CD4-positive, alpha-beta T cell treated with Interleukin-12 subunit alpha and Interleukin-12 subunit beta, for 1 hour (primary cell): ENCODE results near the gene DLX1.
A peak's percentile ranks its signal among the peaks of the same experiment; 100 is the strongest.
"Not testable (repeated sequence)": the region's sequence is repeated elsewhere in the genome, so short reads cannot be mapped to it uniquely, and the experiment has no call there.

Experiments used
- DNase-seq: peaks from one replicate; pipeline ENCODE4 v3.0.0-alpha.2; 2020

The DLX1 gene

DNA sequence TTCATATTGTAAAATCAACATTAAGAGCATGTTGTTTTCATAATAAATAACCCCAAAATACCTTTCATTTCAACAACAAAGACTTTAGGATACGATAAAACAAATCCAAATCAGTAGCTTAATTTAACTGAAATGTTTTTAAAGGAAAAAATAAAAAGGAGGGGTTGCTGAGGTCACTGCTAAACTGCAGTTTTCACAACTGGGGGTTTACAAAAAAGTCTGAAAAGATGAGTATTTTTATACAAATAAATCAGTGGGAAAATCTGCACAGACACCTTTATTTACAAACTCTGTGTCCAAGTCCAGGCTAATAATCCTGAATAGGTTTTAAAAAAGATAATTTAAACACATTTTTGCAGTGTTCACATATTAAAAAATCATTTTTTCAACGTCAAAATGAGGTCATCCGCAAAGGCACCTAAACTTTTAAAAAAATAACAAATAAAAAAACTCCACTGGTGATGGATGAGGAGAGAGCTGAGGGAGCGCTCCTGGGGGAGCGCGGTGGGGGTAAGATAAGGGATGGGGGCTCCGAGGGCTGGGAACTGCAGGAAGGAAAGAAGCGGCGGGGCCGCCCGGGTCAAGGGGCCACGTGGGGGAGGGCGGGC, 14.3 kb downstream of the DLX1 start:
- DNase-seq, result no peak

DNA sequence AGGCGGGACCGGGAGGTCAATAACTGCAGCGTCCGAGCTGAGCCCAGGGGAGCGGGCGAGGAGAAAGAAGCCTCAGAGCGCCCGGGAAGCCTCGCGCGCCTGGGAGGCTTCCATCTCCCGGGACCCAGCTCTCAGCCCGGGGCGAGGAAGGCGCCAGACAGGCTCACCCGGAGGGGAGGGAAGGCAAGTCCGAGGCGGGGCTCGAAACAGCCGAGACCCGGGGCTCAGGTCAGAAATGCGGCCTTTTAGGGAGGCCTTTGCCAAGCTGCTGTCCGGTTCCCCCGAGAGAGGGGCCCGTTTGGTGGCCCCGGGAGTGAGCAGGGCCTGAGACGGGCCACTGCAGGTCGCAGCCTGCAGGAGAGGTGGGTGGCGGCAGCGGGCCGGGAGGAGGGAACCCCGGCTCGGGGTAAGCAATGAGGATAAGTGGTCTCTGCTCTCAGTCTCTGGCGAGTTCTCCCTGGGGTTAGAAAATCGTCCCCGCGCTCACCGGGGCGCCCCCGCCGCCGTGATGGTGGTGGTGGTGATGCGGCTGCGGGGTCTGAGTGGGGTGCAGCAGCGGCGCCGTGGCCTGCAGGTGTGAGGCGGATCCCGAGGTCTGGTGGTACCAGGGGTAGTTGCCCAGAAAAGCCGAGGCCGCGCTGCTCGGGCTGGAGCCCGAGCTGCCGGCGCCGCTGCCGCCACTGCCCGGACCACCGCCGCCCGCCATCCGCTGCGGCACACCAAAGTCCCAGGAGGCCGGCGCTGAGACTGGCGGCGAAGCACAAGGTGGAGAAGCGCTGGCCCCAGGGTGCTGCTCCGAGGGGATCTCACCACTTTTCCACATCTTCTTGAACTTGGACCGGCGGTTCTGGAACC, 15.0 kb downstream of the DLX1 start:
- DNase-seq, result no peak

DNA sequence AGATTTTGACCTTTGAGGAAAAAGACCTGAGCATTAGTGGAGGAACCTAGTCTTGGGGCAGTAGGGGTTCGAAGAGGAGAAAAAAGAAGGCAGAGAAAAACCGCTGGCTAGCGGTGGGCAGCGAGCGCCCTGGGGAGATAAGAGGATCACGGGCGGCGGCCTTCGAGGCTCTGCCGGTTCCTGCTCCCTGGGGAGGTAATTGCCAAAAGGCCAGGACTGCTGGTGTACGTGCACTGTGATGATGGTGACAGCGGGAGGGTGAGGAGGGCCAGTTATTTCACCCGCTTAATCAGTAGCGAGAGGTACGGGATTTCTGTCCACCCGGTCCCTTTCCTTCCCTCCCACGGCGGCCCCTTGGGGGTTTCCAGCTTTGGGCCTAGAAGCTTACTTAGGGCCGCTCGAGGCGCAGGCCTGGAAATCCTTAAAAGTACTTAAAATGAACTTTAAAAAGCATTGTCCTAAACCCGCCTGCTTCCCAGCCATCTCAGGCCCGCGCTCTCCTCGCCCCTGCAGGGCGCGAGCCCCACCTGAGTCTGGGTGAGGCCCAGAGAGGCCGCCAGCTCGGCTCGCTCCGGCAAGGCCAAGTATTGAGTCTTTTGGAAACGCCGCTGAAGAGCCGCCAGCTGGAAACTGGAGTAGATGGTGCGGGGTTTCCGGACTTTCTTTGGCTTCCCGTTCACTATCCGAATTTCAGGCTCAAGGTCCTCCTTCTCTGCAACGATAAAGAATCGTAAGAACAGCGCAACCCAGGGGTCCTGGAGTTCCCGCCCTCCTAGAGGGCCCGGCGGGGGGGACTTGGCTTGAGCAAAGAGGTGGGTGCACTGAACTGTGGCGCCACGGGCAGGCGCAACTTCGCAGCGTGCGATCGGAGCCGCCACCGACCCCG, 15.9 kb downstream of the DLX1 start:
- DNase-seq, result no peak

DNA sequence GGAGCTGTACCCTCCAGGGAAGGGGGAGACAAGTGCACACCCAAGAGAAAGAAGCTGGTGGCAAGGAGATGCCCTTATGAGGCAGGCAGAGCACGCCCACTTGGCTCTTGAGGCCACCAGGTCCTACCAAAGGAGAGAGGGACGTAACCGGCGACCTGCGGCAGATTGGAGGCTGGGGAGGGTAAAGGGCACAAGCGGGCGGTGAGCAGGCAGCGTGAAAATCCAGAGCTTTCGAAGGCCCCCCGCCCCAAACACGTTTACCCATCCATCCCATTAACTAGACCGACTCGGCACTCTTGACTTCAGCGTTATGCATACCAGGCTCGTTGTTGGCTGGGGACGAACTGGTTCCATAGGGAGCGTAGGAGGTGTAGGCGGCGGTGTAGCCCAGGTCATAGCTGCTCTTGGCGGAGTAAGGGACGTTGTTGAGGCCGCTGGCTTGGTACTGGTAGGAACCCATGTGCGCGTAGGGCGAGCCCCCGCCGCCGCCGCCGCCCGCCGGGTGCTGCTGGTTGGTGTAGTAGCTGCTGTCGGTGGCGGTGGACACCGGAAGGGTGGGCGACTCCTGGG, 16.6 kb downstream of the DLX1 start:
- DNase-seq, result peak; percentile 45

DNA sequence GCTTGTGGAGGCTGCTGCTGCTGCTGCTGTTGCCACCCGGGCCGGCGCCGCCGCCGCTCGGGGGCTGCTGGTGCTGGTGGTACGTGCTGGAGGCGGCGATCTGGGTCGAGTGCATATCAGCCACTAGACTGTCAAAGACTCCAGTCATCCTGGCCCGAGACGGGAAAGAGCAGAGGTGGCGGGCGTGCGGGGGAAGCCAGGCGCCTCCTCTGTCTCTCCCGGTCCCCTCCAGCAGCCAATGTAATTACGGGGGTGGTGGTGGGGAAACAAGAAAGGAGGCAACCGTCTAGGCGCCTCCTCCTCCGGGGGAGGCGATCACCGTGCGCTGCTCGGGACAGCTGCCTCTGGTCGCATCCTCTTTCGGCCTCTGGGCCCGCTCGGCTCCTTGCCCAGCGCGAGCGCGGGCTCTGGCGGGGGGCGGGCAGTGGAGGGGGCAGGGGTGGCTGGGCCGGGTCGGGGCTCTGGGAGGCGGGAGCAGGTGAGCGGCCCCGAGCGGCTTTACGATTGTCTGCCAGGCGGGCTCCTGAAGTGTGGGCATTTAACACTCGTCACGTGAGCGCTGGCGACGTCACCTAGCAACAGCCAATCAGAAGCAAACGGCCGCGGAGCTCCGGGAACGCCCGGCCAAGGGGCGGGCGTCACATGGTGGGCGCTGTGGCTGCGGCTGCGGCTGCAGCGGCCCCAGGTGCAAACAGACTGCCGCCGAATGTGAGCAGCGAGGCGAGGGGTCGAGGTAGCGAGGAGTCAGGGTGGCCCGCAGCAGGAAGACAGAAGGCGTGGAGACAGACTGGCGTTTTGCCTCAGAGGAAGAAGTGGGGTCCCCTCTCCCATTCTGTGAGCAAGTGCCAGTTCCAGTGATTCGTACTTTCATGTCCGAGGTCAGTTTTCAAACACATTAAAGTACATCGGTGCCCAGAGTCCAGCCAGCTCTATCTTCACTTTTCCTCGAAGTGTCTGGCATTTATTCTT, 17.4 kb downstream of the DLX1 start, which contains the start of gene DLX2:
Gene DLX2, minus strand, starts transcription at position 510 of the 969 bp plus-strand sequence. Its CDS starts 362 bp downstream, at position 148.
- peak; percentile 81 for DNase-seq

DNA sequence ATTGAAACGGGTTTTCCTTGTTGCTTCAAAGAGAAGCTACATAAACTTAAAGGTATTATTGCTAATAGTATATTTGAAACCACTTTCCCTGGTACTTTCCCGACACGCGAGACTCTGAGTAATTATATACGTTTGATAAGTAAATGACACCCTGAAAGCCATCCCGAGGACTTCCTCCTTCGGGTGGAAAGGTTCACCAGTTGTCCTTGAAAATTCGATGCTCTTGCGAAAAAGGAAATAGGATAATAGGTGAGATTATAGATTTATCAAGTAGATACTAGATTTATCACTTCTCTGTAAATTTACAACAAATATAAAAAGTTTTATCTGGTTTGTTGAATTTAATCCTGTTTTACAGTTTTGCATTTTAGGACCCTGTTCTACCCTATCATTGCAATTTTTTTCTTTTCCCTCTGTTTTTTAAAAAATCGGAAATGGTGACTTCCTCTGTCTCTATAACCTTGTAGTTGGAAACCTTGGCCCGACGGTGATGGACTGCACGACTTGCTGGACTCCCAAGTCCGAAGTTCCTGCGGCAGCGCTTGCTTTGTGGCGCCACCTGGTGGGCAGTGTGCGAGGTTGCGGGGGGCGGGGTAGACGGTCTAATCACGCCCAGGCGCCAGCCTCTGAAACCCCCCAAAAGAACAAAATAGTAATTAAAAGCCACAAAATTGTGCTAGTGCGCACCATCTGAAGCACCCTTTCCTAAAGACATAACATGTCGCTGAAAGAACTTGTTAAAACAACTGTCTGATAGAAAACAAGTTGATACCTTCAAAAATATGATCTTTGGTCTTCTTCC, 18.4 kb downstream of the DLX1 start:
- DNase-seq, result peak; percentile 75

DNA sequence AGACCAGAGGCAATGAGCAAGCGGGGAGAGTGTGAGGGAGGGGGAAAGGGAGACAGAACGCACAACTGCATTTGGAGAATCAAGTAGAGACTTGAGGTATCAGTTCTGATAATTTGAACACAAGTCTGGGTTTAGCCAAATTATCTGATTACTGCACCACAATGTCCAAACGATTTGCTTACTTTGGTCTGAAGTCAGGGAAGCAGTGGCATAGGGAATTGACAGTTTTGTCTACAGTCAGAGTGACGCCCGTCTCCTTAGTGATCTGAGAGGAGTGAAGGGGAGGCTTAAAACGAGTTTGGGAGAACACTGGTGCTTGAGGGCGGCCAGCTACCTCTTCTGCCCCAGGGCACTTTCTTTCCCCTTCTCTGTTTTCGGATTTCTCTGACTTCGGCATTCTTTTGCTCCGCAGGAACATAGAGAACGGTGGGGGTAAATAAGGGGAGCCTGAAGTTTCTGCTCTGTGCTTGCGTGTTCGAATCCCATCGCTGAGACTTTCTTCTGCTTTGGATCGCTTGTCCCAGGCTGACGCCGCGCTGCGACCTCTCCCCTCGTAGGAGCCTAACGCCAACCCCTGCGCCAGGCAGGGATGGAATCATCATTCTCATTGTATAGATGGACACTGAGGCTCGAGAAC, 20.3 kb downstream of the DLX1 start:
- no peak for DNase-seq

DNA sequence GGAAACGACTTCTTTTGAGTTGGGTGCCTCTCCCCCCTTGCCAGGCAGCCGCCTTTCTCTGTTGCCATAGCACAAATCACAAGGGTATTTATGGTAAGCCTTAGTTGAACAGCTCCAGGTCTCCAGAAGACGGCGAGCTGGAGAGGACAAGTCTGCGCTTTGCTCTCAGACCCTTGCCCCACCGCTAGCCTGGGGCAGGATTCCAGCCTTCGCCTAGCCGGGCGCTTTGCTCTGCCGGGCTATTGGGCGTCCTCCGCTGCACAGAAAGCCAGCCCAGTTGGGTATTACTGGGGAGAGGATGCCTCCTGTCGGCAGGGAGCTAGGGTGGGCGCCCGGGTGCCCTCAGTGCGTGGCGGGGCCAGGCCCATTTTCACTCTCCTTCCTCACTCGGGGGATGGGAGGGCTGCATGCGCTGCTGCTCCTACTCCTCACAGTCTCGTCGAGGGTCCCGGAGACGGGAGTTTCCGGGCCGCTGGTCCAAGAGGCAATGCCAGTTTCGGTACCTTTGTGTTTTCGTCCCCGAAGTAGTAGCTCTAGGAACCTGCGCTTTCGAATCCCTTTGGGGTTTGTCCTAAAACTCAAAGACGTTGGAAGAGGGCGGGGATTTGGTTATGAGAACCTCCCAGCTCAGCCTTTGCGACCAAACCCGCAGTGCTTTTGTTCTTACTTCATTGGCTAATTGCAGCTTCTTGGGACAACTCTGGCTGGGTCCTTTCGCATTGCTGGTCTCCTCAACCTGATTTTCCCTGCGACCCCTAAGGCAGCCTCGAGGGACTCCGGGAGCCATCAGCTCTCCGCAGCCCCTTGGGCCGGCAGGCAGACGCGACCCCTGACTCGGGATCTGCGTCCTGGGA, 21.0 kb downstream of the DLX1 start:
- DNase-seq, result peak; percentile 56

DNA sequence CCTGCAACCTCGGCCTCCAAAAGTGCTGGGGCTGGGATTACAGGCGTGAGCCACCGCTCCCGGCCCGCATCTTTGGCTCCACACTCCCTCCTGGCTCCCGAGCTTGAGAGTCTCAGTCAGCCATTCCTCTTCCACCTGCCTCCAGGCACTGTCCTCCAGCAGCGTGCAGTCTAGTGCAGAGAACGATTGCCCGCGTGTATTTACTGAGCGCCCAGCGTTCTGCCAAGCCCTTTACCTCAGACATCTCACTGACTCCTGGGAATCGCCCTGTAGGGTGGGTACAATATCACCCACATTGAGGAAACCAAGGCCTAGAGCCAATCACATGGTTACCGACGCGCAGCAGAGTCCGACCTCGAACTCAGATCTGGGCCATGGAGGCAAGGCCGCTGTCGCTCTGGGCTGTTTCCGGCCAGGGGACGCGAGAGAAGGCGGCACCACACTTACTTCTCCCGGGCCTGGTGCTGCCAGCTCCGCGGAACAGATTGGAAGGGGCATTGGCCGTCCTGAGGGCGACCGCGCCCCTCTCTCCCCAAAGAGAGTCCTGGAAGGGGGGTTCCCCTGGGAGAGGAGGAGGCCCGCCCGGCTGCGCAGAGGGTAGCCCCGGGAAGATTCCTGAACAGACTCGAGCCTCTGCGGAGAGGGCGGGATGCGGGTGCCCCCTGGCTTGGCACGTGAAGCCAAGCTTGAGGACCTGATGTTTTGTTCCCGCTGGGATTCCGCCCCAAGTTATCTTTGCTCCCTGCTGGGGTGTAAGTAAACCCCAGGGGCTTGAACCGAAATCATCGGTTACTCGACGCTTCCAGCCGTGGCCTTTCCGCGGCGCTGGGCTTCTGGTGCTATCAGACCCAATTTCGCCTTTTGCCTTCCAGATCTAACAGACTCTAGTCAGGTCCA, 22.6 kb downstream of the DLX1 start:
- DNase-seq, result no peak

DNA sequence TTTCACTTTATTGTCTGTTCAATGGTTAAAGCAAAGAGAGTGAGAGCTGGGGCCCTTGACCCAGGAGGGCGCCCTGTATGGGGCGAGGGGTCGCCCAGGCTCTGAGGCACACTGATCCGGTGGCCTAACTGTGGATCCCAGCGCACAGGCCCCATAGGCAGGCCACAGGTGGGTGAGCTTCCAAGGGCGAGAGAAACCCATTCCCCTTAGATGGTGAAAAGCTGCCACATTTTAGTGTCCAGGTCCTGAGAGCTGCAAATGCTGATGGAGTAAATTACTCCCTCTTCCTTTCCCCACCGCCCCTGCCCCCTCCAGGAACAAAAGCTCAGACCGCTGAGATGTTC, 23.3 kb downstream of the DLX1 start:
- no peak for DNase-seq

DNA sequence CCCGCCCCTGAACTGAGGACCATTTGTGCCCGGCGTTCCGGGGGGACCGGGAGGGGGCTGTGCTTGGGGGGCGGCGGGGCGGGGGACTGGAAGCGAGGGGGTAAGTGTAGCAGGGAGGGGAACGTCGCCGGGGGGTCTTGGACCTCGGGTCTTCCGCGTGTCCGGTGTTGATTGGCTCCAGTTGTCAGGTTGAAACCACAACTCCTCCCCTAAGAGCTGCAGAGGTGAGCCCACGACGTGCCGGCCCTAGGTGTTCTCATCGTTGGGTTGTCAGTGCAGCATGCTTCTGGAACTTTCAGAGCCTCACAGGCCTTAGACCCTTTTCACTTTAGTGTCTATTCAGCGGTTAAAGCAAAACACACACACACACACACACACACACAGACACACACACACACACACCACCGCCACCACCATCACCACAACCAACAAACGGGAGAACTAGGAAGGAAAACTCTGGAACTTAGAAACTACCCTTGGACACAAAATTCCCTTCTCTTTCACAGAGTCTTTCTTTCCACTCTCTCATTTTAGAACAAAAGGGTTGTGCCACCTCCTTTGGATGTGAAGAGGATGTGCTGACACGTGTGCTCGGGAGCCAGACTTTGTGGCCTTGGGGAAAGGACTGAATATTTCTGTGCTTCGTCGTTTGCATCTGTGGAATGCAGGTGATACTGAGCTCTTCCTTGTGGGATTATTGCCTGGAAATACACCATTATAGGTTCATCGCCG, 24.1 kb downstream of the DLX1 start:
- DNase-seq, result no peak

DNA sequence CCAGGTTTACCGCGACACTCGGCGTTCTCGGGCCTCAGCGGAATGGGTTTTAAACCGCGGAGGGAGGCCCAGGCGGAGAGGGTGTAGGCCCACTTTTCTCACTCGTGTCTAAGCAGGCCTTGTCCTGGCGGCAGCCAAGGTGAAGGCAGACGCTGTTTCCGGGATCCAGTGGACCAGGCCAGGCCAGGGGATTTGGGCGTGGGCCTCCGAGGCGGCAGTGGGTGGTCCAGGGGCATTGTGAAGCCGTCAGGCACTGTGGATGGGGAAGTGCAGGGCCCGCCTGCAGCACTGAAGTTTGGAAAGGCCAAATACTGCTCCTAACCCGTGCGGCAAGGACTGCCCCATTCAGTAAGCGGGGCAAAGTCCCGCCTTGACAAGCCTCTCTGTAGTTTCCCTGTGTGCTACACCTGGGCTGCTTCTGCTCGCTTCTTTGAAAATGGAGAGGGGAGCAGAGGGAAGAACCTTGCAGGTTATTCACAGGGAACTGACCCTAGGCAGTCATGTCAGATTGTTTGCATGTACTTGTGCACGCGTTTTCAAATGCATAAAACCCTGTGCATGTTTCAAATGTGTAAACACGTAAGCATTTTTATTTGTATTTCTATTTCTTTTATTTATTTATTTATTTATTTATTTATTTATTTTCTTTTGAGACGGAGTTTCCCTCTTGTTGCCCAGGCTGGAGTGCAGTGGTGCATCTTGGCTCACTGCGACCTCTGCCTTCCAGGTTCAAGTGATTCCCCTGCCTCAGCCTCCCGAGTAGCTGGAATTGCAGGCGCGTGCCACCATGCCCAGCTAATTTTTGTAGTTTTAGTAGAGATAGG, 24.9 kb downstream of the DLX1 start:
- DNase-seq, result no peak

DNA sequence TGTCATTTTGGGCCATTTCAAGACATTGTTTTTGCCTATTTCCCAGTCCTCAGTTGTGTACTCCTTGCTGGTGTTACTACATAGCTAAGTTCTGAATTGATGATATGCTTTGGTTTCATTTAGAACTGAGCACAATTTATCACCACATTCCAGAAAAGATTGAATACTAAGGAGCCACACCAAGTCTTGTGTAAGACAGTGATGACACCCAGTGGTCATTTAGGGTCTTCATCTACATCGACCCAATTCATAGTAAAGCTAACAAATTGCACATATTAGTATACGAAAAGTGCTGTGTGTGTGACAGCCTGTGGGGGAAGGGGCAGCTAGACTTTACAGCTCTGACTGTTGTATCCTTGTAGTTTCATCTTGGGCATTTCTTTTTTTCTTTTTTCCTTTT, 28.3 kb downstream of the DLX1 start:
- DNase-seq, result no peak

DNA sequence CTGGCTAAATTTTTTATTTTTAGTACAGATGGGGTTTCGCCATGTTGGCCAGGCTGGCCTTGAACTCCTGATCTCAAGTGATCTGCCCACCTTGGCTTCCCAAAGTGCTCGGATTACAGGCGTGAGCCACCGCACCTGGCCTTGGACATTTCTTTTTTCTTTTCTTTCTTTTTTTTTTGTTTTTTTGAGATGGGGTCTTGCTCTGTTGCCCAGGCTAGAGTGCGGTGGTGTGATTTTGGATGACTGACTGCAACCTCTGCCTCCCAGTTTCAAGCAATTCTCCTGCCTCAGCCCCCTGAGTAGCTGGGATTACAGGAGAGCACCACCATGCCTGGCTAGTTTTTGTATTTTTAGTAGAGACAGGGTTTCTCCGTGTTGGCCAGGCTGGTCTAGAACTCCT, 28.9 kb downstream of the DLX1 start:
- not testable (repeated sequence) for DNase-seq

DNA sequence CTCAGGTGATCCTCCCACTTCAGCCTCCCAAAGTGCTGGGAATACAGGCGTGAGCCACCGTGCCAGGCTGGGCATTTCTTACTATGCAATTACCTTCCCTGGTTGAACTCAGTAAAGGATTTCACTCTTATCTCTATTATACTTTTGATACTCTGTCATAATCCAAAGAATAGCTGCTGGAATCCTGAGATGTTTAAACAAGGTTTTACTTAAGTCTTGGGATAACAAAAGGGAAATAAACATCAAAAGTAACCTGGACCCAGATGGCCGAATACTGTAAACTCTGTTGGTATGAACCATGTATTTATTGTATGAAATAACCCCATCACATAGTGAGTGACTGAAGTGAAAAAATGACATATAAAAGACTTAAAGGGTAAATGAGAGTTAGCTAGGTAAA, 29.3 kb downstream of the DLX1 start:
- no peak for DNase-seq

DNA sequence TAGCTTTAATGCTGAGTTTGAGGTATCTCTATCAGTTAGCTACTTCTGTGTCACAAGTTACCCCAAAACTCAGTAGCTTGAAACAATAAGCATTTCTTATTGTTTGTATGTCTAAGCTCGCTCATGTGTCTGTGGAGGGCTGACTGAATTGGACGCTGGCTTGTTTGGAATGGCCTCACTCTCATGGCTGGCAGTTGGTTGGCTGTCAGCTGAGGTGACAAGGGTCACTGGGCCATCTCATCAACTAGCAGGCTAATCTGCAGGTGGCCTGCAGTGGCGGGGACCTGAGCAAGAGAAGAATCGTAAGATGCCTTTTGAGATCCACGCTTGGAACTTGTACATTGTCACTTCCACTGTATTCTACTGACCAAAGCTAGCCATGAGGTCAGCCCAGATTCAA, 30.8 kb downstream of the DLX1 start:
- DNase-seq, result no peak

DNA sequence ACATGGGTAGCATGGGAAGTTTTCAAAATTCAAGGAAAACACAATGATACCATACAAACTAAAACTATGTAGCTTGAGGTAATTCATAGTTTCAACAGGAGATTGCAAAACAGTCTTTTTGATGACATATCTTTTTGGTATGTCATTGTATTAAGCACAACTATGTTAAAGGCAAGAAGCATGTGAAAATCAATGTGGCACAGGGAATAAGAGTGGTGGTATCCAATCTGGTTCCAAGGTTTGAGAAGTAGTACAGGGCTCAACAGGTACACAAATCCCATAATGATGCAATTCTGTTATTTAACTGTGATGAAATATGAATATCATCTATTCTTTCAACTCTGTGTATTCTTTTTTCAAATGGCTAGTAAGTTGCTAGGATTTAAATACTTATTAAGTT, 33.8 kb downstream of the DLX1 start:
- DNase-seq, result no peak
